ENCODE measurements around the gene CTSD.
"Not testable (repeated sequence)": the region's sequence is repeated elsewhere in the genome, so short reads cannot be mapped to it uniquely, and the experiment has no call there.

The CTSD gene

GRCh38 chr11:1782031-1782590, 18.4 kb upstream of the CTSD start:
- DNase-seq: no peak

GRCh38 chr11:1781593-1781975, 17.9 kb upstream of the CTSD start:
- DNase-seq: no peak

GRCh38 chr11:1780700-1781592, 17.2 kb upstream of the CTSD start:
- no peak for DNase-seq

- no peak for DNase-seq
Measured at GRCh38 chr11:1779806-1780699, 16.3 kb upstream of the CTSD start.

GRCh38 chr11:1779034-1779805, 15.5 kb upstream of the CTSD start:
- no peak for DNase-seq

GRCh38 chr11:1778141-1778911, 14.6 kb upstream of the CTSD start:
- DNase-seq: no peak

GRCh38 chr11:1777737-1778136, 14.0 kb upstream of the CTSD start:
- DNase-seq: no peak

GRCh38 chr11:1776944-1777715, 13.4 kb upstream of the CTSD start:
- DNase-seq: no peak

- DNase-seq: no peak
Measured at GRCh38 chr11:1776331-1776851, 12.7 kb upstream of the CTSD start.

- no peak for DNase-seq
Measured at GRCh38 chr11:1774886-1775285, 11.2 kb upstream of the CTSD start.

- no peak for DNase-seq
Measured at GRCh38 chr11:1773994-1774550, 10.3 kb upstream of the CTSD start.

GRCh38 chr11:1773131-1773993, 9.6 kb upstream of the CTSD start:
- DNase-seq: no peak

- DNase-seq: no peak
Measured at GRCh38 chr11:1772270-1773130, 8.8 kb upstream of the CTSD start.

GRCh38 chr11:1771700-1772099, 8.0 kb upstream of the CTSD start:
- no peak for DNase-seq

- no peak for DNase-seq
Measured at GRCh38 chr11:1771273-1771672, 7.5 kb upstream of the CTSD start.

GRCh38 chr11:1770528-1770927, 6.8 kb upstream of the CTSD start:
- no peak for DNase-seq

- DNase-seq: no peak
Measured at GRCh38 chr11:1770061-1770460, 6.3 kb upstream of the CTSD start.

- DNase-seq: not testable (repeated sequence)
Measured at GRCh38 chr11:1769304-1769936, 5.7 kb upstream of the CTSD start.

Data from NCI-H1694 (cell line).